Omental fat pad (tissue), 4 donors: ENCODE results near the gene C1QTNF9B. TPM values are rescaled to one million over a fixed set of nuclear protein-coding genes. Genes with fewer than 3 reads are reported as not detected.
"Not testable (repeated sequence)": the region's sequence is repeated elsewhere in the genome, so short reads cannot be mapped to it uniquely, and the experiment has no call there.

Experiments
- ATAC-seq: fragments of 150-250 bp; one replicate; pipeline ENCODE4 v1.9.1; 2016; ENCODE audit warnings: mild to moderate bottlenecking, moderate library complexity; ENCODE audit not compliant: low FRiP score
- DNase-seq: peaks from one replicate; pipeline ENCODE4 v3.0.0-alpha.2; 2019; ENCODE audit warnings: low spot score
- total RNA-seq, 4 donors: library from RNA; depleted of rRNA; stranded (reverse); fragments of >200 nt; gene quantifications; one replicate each; pipeline ENCODE4 v1.1.0, GENCODE V29; 2016
- TF ChIP-seq, protein P1 (sequence below), 3 donors: fragments of 450-650 bp; IDR thresholded peaks; one replicate each; pipeline ENCODE4 v1.5.1; 2016 to 2017; ENCODE audit warnings: antibody characterized with exemption in 3 of 3, mild to moderate bottlenecking in 3 of 3, moderate library complexity in 2 of 3

The C1QTNF9B gene
- total RNA-seq = not detected

DNA sequence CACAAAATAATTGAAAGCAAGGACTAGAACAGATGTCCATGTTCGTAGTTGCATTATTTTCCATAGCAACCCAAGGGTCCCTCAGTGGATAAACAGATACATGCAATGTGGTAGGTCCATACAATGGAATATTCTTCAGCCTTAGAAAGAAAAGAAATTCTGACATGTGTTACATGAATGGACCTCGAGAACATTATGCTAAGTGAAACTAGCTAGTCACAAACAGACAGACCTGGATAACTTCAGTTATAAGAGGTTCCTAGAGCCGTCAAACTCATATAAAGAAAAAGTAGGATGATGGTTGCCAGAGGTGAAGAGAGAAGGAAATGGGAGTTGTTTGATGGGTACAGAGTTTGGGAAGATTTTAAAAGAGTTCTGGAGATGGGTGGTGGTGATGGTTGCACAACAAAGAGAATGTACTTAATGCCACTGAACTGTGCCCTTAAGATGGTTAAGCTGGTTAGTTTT, at the start of gene C1QTNF9B:
Gene C1QTNF9B, minus strand, starts transcription at position 51 of the 468 bp plus-strand sequence.
- not testable (repeated sequence) for DNase-seq, ATAC-seq

DNA sequence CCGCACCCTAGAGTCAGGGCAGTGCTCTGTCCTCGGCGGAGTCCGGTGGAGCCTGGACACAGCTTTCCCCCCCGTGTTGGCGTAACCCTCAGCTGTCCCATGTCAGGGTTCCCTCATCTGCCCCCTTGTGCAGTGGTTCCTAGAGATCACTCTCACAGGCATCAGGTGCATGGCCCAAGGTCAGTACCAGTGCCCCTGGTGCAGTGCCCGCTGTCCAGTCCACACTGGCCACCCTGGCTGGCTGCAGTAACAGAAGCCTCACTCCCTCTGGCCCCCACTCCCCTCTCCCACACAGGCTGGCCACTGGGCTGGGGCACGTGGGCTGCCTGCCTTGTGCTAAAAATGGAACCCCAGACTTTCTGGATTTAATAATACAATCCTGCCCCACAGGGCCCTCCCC, 49.6 kb upstream of the C1QTNF9B start:
- TF ChIP-seq, protein P1, sequence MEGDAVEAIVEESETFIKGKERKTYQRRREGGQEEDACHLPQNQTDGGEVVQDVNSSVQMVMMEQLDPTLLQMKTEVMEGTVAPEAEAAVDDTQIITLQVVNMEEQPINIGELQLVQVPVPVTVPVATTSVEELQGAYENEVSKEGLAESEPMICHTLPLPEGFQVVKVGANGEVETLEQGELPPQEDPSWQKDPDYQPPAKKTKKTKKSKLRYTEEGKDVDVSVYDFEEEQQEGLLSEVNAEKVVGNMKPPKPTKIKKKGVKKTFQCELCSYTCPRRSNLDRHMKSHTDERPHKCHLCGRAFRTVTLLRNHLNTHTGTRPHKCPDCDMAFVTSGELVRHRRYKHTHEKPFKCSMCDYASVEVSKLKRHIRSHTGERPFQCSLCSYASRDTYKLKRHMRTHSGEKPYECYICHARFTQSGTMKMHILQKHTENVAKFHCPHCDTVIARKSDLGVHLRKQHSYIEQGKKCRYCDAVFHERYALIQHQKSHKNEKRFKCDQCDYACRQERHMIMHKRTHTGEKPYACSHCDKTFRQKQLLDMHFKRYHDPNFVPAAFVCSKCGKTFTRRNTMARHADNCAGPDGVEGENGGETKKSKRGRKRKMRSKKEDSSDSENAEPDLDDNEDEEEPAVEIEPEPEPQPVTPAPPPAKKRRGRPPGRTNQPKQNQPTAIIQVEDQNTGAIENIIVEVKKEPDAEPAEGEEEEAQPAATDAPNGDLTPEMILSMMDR (IDR thresholded peaks at IDR 0.05) = no peak
- ATAC-seq = no peak
- DNase-seq = no peak

DNA sequence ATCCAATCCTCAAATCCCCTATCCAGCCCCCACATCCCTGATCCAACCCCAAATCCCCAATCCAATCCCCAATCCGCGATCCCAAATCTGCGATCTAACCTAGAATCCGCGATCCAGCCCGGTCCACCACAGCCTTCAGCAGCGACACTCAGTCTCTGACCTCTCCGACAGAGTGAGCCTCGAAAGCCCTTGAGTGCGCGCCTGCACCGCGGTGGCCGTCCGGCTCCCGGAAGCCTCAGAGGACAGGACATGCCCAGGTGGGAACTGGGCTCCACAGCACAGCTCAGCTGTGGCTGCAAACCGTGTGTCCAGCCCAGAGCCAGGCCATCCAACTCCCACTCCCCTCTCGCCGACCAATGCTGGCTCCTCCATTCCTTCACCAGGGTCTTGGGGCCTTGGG, 48.8 kb upstream of the C1QTNF9B start:
- ATAC-seq (no peak), DNase-seq (no peak)
- TF ChIP-seq, protein P1 (IDR thresholded peaks at IDR 0.05) = no peak

DNA sequence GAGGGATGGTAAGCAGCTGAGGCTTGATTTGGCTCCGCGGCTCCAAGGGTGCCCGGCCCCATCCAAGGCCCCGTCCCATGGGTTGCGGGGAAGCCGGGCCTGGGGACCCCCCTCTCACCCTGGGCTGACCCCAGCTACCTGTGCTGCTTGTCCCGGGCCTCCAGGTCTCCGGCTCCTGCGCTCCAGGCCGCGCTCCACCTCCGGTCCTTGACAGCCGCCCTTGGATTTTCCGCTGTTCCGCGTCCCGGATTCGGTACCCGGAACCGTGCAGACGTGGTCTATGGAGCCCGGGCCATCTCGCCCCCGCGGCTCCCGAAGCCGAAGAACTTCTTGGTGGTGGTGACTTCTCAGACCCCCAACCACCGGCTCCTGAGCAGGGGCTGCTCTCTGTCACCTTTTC, 48.3 kb upstream of the C1QTNF9B start:
- DNase-seq (no peak), ATAC-seq (no peak)
- TF ChIP-seq, protein P1 (IDR thresholded peaks at IDR 0.05) = no peak

DNA sequence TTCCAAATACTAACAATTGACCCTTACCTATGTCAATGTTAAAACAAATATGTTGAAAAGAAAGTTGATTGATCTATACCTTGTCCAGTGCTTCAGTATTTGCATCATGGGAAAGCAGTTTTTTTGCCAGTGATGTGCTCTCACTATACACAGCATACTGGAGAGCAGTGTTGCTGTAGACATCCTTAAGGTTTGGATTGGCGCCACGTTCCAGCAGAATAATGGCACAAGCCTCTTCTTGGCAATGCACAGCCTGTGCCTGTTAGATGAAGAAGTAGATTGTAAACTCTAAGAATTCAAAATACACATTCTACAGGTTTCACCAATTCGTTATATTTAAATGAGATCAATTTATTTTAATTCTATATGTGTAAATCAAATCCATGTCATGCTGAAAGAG, 43.9 kb upstream of the C1QTNF9B start:
- ATAC-seq = no peak
- no peak for DNase-seq
- TF ChIP-seq, protein P1 (IDR thresholded peaks at IDR 0.05) = no peak

DNA sequence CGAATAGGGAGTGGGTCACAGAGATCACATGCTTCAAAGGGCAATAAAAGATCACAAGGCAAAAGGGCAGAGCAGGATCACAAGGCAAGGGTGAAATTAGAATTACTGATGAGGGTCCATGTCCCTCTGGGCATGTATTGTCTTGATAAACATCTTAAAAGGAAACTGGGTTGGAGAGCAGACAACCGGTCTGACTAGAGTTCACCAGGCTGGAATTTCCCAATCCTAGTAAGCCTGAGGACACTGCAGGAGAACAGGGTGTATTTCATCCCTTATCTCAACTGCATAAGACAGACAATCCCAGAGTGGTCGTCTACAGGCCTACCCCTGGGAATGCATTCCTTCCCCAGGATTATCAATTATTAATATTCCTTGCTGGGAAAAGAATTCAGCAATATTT, 42.4 kb upstream of the C1QTNF9B start:
- not testable (repeated sequence) for DNase-seq, ATAC-seq

DNA sequence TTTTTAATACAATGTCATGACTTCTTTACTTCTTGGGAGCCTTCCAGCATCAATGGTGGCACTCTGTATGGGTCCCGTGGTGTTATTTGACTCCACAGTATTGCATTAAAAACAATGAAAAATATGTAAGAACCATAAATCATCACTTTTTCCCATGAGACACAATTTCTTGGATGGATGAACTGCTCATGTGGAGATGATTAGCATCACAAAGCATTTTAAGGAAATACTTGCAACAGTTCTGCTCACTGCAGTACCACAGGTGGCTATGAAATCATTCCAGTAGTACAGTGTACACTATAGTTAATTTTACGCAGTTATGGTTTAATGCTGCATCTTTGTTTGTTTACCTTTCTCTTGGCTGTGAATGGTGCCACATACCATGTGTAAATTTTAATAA, 37.2 kb upstream of the C1QTNF9B start:
- ATAC-seq = no peak
- TF ChIP-seq, protein P1 (IDR thresholded peaks at IDR 0.05) = no peak

DNA sequence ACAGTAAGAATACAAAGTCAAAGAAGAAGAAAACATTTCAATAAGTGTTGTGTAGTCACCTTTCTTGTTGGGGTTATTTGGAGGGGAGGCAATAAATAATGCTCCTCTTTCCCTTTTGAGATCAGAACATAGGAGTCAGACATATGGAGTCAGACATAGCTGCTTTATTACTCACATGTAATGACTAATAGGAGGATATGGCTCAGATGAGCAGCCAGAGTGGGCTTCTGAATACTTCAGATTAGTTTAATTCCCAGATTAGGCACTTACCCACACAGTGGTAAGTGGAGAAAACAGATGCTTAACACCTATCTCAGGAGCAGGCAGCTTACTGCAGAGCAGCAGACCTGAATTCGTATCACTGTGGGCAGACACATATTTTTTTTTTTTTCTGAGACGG, 31.7 kb upstream of the C1QTNF9B start:
- ATAC-seq (no peak), DNase-seq (no peak)
- TF ChIP-seq, protein P1 (IDR thresholded peaks at IDR 0.05) = no peak

More for the DNA sequence above, 37.2 kb upstream of the C1QTNF9B start:
- no peak for DNase-seq
